ENCODE measurements around the gene IQCF6.
"Not testable (repeated sequence)": the region's sequence is repeated elsewhere in the genome, so short reads cannot be mapped to it uniquely, and the experiment has no call there.

The IQCF6 gene

DNA sequence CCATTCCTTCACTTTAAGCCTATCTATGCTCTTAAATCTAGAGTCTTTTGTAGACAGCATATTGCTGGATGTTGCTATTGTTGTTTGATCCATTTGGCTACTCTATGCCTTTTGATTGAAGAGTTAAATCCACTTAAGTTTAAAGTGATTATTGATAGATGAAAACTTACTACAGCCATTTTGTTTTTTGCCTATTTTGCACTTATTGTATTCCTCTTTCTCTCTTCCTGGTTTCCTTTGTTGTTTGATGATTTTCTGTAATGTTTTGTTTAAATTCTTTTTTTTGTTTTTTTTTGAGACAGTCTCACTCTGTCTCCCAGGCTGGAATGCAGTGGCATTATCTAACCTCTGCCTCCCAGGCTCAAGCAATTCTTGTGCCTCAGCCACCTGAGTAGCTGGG lies 19.8 kb downstream of the IQCF6 start:
- no peak for DNase-seq (ENCODE audit: low spot score)

DNA sequence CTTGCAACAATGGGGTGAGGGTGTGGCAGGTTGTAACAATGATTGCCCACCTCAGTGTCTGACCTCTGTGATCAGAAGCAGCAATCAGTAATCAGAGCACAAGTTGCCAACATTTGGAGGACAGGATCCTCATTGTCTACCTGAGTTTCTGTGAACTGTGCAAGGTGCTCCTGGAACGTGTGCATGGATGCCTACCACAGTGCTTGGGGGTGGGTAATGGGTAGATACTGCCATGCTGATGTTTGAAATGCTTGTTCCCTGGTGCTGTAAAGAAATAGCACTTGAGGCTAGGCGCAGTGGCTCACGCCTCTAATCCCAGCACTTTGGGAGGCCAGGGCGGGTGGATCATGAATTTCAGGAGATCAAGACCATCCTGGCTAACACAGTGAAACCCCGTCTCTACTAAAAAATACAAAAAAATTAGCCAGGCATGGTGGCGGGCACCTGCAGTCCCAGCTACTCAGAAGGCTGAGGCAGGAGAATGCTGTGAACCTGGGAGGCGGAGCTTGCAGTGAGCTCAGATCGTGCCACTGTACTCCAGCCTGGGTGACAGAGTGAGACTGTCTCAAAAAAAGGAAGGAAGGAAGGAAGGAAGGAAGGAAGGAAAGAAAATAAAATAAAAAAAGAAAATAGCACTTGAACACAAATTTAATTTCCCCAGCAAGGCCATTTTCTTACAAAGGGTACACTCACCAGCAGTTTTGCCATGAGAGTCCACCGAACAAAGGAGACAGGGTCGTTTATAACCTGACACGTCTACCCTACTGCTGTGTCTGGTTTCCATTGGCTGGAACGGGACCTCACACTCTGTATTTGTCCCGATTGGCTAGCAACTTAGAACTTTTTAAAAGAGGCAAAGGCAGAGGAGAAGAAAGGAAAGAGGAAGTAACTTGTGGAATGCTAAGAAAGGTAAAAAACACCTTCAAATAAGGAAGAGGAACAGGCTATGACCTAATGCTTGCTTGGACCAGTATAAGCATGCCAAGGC lies 25.0 kb downstream of the IQCF6 start:
- not testable (repeated sequence) for DNase-seq (ENCODE audit: low spot score)

DNA sequence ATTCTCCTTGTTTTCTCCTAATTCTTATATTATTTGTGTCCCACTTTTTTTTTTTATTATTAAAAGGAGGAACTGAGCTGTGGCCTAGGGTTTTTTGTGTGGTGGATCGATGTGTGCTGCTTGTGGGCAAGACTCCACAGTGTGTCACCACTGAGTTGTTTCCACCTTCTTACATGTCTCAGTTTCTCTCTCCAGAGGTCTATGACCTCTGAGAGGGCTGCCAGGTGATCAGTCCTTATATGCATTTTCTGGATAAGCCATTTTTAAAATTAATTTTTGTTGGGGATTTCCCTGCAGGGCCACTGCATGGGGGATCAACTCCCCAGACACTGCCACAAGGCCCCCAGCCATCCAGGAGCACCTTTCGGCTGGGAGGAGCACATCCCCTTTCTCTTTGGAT lies 27.8 kb downstream of the IQCF6 start:
- no peak for DNase-seq (ENCODE audit: low spot score)

GRCh38 chr3:51750878-51751277 lies 28.2 kb downstream of the IQCF6 start:
- no peak for DNase-seq (ENCODE audit: low spot score)

DNA sequence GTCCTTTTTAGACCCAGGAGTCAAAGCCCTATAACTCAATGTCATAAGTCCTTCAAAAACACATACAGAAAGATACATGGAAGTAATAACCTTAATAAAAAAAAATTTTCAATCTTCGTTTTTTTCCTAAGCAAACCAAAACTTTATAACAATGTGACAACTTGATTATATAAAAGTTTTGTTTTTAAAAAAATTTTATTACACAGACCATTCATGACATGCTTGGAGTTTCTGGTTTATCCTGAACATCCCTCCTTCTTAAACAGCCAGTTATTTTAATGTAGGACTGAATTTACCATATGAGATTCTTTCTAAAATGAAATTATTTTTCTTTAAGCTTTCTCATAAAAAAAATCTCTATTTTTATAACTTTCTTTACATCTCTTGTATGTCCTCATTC lies 30.7 kb downstream of the IQCF6 start:
- no peak for DNase-seq (ENCODE audit: low spot score)

- no peak for DNase-seq (ENCODE audit: low spot score)
Measured at GRCh38 chr3:51747840-51748239, 31.2 kb downstream of the IQCF6 start.

DNA sequence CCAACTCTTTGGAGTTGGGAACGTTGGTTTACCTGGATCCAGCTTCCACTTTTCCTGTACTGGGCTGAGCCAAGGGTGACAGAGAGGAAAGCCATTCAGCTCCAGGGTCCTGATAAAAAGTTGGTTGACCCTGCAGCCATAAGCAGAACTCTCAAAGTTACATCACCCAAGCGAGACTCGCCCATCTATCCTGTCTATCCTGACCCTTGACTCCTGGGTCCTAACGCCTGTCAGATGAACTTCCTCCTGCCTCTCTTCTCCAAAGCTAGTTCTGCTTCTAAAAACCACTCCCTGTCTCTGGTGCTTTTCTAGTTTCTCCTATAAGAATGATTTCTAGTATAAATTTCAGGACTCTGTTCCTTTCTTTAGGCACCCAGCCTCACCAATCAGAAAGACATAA lies 36.1 kb downstream of the IQCF6 start:
- DNase-seq (ENCODE audit: low spot score): not testable (repeated sequence)

GRCh38 chr3:51742320-51742719 lies 36.7 kb downstream of the IQCF6 start:
- not testable (repeated sequence) for DNase-seq (ENCODE audit: low spot score)

GRCh38 chr3:51739110-51739509 lies 39.9 kb downstream of the IQCF6 start:
- DNase-seq (ENCODE audit: low spot score): no peak

DNA sequence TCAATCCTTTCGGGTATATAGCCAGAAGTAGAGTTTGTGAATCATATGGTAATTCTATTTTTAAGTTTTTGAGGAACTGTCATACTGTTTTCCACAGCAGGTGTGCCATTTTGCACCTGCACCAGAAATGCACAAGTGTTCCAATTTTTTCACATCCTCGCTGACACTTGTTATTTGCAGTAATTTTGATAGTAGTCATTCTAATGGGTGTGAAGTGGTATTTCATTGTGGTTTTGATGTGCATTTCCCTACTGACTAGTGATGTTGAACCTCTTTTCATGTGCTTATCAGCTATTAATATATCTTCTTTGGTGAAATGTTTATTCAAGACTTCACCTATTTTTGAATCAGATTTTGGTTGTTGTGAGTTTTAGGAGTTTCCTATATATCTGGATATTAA lies 43.1 kb downstream of the IQCF6 start:
- no peak for DNase-seq (ENCODE audit: low spot score)

DNA sequence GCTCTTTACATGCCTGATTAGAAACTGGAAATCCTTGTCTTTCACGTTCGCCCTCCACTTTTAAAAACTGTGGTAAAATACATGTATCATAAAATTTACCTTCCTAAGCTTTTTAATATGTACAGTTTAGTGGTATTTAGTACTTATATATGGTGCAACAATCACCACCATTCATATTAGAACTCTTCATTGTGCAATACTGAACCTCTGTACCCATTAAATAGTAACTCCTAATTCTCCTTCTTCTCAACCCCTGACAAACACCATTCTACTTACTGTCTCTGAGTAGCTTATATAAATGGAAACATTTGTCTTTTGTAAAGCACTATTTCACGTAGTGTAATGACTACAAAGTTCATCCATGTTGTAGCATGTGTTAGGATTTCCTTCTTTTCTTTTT lies 44.0 kb downstream of the IQCF6 start:
- DNase-seq (ENCODE audit: low spot score): no peak

GRCh38 chr3:51734572-51734907 lies 44.5 kb downstream of the IQCF6 start:
- DNase-seq (ENCODE audit: low spot score): no peak

DNA sequence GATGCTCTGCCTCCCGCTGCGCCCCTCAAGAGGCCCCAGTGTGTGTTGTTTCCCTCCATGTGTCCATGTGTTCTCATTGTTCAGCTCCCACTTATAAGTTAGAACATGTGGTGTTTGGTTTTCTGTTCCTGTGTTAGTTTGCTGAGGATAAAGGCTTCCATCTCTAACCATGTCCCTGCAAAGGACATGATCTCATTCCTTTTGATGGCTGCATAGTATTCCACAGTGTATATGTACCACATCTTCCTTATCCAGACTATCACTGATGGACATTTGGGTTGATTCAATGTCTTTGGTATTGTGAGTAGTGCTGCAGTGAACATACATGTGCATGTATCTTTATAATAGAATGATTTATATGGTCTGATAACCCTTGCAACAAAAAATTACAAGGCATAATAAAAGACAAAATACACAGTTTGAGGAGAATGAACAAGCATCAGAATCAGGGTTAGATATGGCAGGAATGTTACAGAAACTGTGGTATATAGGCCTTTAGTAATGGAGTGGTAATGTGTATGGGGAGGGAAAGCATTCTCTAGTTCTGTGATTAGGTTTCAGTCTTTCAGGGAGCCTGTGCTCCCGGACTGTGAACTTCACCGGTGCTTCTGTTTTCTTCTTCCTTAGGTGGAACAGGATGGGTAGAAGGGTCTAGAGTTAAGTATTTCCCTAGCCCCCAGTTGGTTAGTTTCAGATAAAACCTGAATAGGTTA lies 45.0 kb downstream of the IQCF6 start:
- DNase-seq (ENCODE audit: low spot score): no peak

- DNase-seq (ENCODE audit: low spot score): no peak
Measured at GRCh38 chr3:51729042-51729633, 49.9 kb downstream of the IQCF6 start.

Data from HuH-7 (cell line).